Astrocyte of the cerebellum (primary cell): ENCODE results near the gene LIPG.

Experiments
- DNase-seq: peaks from one replicate; pipeline ENCODE4 v3.0.0-alpha.2; 2011; ENCODE audit warnings: low read depth
- H3K4me3 ChIP-seq: 2 replicates; pipeline ENCODE4 v1.5.1; 2011; ENCODE audit warnings: mild to moderate bottlenecking, low read depth, low read length, moderate library complexity
- CTCF ChIP-seq: IDR thresholded peaks from 2 replicates; pipeline ENCODE4 v1.5.1; 2012; ENCODE audit warnings: low read length, low read depth, moderate library complexity, mild to moderate bottlenecking; ENCODE audit errors: missing control alignments
- in situ Hi-C: cut with HindIII; loops from 2 replicates; pipeline ENCODE4 v1.10.0; 2017; ENCODE audit warnings: low sequenced_read_pairs

Gene LIPG

GRCh38 chr18:49630246-49630699 is 68.4 kb downstream of the LIPG start:
- in situ Hi-C loops = no loop called here
- H3K4me3 ChIP-seq = no peak overlapping the region
- no peak for DNase-seq
- no peak for TF ChIP-seq CTCF

- in situ Hi-C loops = no loop called here
- H3K4me3 ChIP-seq = no peak overlapping the region
These were observed 69.4 kb downstream of the LIPG start for GRCh38 chr18:49631146-49631866.

GRCh38 chr18:49632588-49632987 is 70.7 kb downstream of the LIPG start:
- in situ Hi-C loops = no loop called here
- TF ChIP-seq CTCF = no peak
- no peak overlapping the region for H3K4me3 ChIP-seq

More at GRCh38 chr18:49631146-49631866, 69.4 kb downstream of the LIPG start:
- DNase-seq = no peak
- TF ChIP-seq CTCF = no peak

GRCh38 chr18:49638209-49638785 is 76.4 kb downstream of the LIPG start:
- in situ Hi-C loops = loop anchor here (5.0 kb wide), 2 partner anchors 44 to 81 kb away; no protein-coding TSS in a partner anchor
- H3K4me3 ChIP-seq = no peak overlapping the region
- TF ChIP-seq CTCF = no peak
- DNase-seq = no peak

More at GRCh38 chr18:49632588-49632987, 70.7 kb downstream of the LIPG start:
- no peak for DNase-seq

- in situ Hi-C loops = loop anchor here (5.0 kb wide), 2 partner anchors 43 to 82 kb away; no protein-coding TSS in a partner anchor
- H3K4me3 ChIP-seq = no peak overlapping the region
- no peak for TF ChIP-seq CTCF
- no peak for DNase-seq
These were observed 77.2 kb downstream of the LIPG start for GRCh38 chr18:49638891-49639557.

- no peak overlapping the region for H3K4me3 ChIP-seq
- no peak for TF ChIP-seq CTCF
- in situ Hi-C loops = loop anchor here (5.0 kb wide), 2 partner anchors 42 to 83 kb away; no protein-coding TSS in a partner anchor
- DNase-seq = no peak
These were observed 78.0 kb downstream of the LIPG start for GRCh38 chr18:49639643-49640391.
